NT2/D1 (cell line): Measurements from ENCODE around the gene SCD5.

Experiments
- DNase-seq: peaks from one replicate; pipeline ENCODE4 v3.0.0-alpha.2; 2011; ENCODE audit warnings: low read depth, low spot score
- H3K27me3 ChIP-seq: 2 replicates; pipeline ENCODE4 v1.6.0; 2011; ENCODE audit warnings: mild to moderate bottlenecking; ENCODE audit not compliant: insufficient read length, insufficient read depth
- H3K36me3 ChIP-seq: 2 replicates; pipeline ENCODE4 v1.6.1; 2011; ENCODE audit warnings: mild to moderate bottlenecking, low read length, mixed read lengths; ENCODE audit not compliant: insufficient read depth, insufficient read length
- H3K4me1 ChIP-seq: 2 replicates; pipeline ENCODE4 v1.5.1; 2011; ENCODE audit not compliant: insufficient read depth, insufficient read length
- H3K4me3 ChIP-seq: 2 replicates; pipeline ENCODE4 v1.5.1; 2011; ENCODE audit warnings: low read depth; ENCODE audit not compliant: insufficient read length
- H3K9ac ChIP-seq: 2 replicates; pipeline ENCODE4 v1.6.0; 2011; ENCODE audit warnings: low read depth; ENCODE audit not compliant: insufficient read length
- H3K9me3 ChIP-seq: 2 replicates; pipeline ENCODE4 v1.5.1; 2011; ENCODE audit warnings: mild to moderate bottlenecking, low read length; ENCODE audit not compliant: insufficient read depth
- SUZ12 ChIP-seq: IDR thresholded peaks from 2 replicates; pipeline ENCODE4 v1.6.1; 2011; ENCODE audit not compliant: insufficient read length, insufficient read depth; ENCODE audit errors: extremely low read depth
- YY1 ChIP-seq: IDR thresholded peaks from 2 replicates; pipeline ENCODE4 v1.6.1; 2011; ENCODE audit not compliant: insufficient read length, insufficient read depth
- ZNF274 ChIP-seq: IDR thresholded peaks from 2 replicates; pipeline ENCODE4 v1.6.1; 2011; ENCODE audit warnings: mild to moderate bottlenecking, low read depth, low read length

SCD5 gene

GRCh38 chr4:82803746-82804145, 5.2 kb upstream of the SCD5 start:
- peaks cover 40% of the 10 kb centered on the region for H3K27me3 ChIP-seq
- DNase-seq: no peak
- H3K4me3 ChIP-seq: no peak overlapping the region
- H3K36me3 ChIP-seq: no peaks in the 10 kb centered on the region
- no peak overlapping the region for H3K9ac ChIP-seq
- H3K9me3 ChIP-seq: no peaks in the 10 kb centered on the region
- no peak for TF ChIP-seq SUZ12
- H3K4me1 ChIP-seq: no peaks in the 10 kb centered on the region

- TF ChIP-seq YY1 (no peak), SUZ12 (no peak), ZNF274 (no peak)
- no peaks in the 10 kb centered on the region for H3K9me3 ChIP-seq
- H3K4me1 ChIP-seq: no peaks in the 10 kb centered on the region
- H3K27me3 ChIP-seq: peaks cover 47% of the 10 kb centered on the region
- DNase-seq: no peak
- no peak overlapping the region for H3K9ac ChIP-seq
- no peak overlapping the region for H3K4me3 ChIP-seq
- H3K36me3 ChIP-seq: no peaks in the 10 kb centered on the region
Measured at GRCh38 chr4:82802911-82803310, 4.3 kb upstream of the SCD5 start.

GRCh38 chr4:82801910-82802521, 3.4 kb upstream of the SCD5 start:
- DNase-seq: no peak
- Histone ChIP-seq H3K4me3 (no peak overlapping the region), H3K27me3 (peaks cover 53% of the 10 kb centered on the region), H3K4me1 (no peaks in the 10 kb centered on the region), H3K9me3 (no peaks in the 10 kb centered on the region), H3K36me3 (no peaks in the 10 kb centered on the region), H3K9ac (no peak overlapping the region)
- TF ChIP-seq YY1 (no peak), ZNF274 (no peak), SUZ12 (no peak)

GRCh38 chr4:82799006-82799881, 648 bp upstream of the SCD5 start:
- no peak for DNase-seq
- TF ChIP-seq YY1 (no peak), SUZ12 (no peak), ZNF274 (no peak)
- Histone ChIP-seq H3K9ac (peak overlapping the region; percentile 13), H3K9me3 (no peaks in the 10 kb centered on the region), H3K4me3 (peak overlapping the region; percentile 57), H3K27me3 (peaks cover 63% of the 10 kb centered on the region), H3K36me3 (peaks cover 7% of the 10 kb centered on the region), H3K4me1 (peaks cover 3% of the 10 kb centered on the region)

GRCh38 chr4:82797405-82798111, 1.0 kb downstream of the SCD5 start:
- H3K27me3 ChIP-seq: peaks cover 68% of the 10 kb centered on the region
- no peak for TF ChIP-seq ZNF274
- TF ChIP-seq SUZ12: no peak
- no peak for TF ChIP-seq YY1
- peaks cover 7% of the 10 kb centered on the region for H3K36me3 ChIP-seq
- no peak for DNase-seq
- peaks cover 7% of the 10 kb centered on the region for H3K4me1 ChIP-seq
- peak overlapping the region; percentile 64 for H3K9ac ChIP-seq
- H3K9me3 ChIP-seq: no peaks in the 10 kb centered on the region
- H3K4me3 ChIP-seq: peak overlapping the region; percentile 57

GRCh38 chr4:82797040-82797404, 1.6 kb downstream of the SCD5 start:
- Histone ChIP-seq H3K9ac (peak overlapping the region; percentile 64), H3K9me3 (no peaks in the 10 kb centered on the region), H3K36me3 (peaks cover 7% of the 10 kb centered on the region), H3K4me1 (peaks cover 9% of the 10 kb centered on the region), H3K27me3 (peaks cover 68% of the 10 kb centered on the region), H3K4me3 (peak overlapping the region; percentile 57)
- DNase-seq: no peak
- TF ChIP-seq SUZ12 (no peak), YY1 (no peak), ZNF274 (no peak)

- Histone ChIP-seq H3K9me3 (peaks cover 1% of the 10 kb centered on the region; the same call in 1 of the 2 replicates), H3K4me3 (no peak overlapping the region), H3K9ac (no peak overlapping the region), H3K27me3 (peaks cover 55% of the 10 kb centered on the region), H3K36me3 (peaks cover 7% of the 10 kb centered on the region), H3K4me1 (peaks cover 11% of the 10 kb centered on the region)
- TF ChIP-seq YY1 (no peak), SUZ12 (no peak), ZNF274 (no peak)
- DNase-seq: no peak
Measured at GRCh38 chr4:82792912-82793649, 5.5 kb downstream of the SCD5 start.
